Lower lobe of right lung (tissue), 2 donors: Measurements from ENCODE around the gene NMT2. TPM values are rescaled to one million over a fixed set of nuclear protein-coding genes. Genes with fewer than 3 reads are reported as not detected.

Experiments
- ATAC-seq, 2 donors: fragments of 200-7000 bp; cut with Tn5 transposase; one replicate each; pipeline ENCODE4 v1.9.1; 2020 to 2022; ENCODE audit warnings: mild to moderate bottlenecking in 2 of 2, moderate library complexity in 2 of 2
- DNase-seq: peaks from one replicate; pipeline ENCODE4 v3.0.0-alpha.2; 2020
- H3K27ac ChIP-seq: fragments of 200-600 bp; one replicate; pipeline ENCODE4 v1.8.0; 2022
- H3K27me3 ChIP-seq: fragments of 200-600 bp; one replicate; pipeline ENCODE4 v1.8.0; 2022; ENCODE audit warnings: low read depth
- H3K36me3 ChIP-seq: fragments of 200-600 bp; one replicate; pipeline ENCODE4 v1.8.0; 2022; ENCODE audit warnings: mild to moderate bottlenecking
- H3K4me1 ChIP-seq: fragments of 200-600 bp; one replicate; pipeline ENCODE4 v1.8.0; 2022
- H3K4me3 ChIP-seq: fragments of 200-600 bp; one replicate; pipeline ENCODE4 v1.8.0; 2022; ENCODE audit warnings: mild to moderate bottlenecking
- H3K9me3 ChIP-seq: fragments of 200-600 bp; one replicate; pipeline ENCODE4 v1.8.0; 2022
- CTCF ChIP-seq: fragments of 200-600 bp; IDR thresholded peaks from one replicate; pipeline ENCODE4 v1.8.0; 2022; ENCODE audit warnings: antibody characterized with exemption, mild to moderate bottlenecking
- intact Hi-C: fragments of 100-400 bp; cut with DNase I; formaldehyde crosslinking; loops from one replicate; pipeline ENCODE4 v1.11.0; 2022
- total RNA-seq: library from RNA; stranded (reverse); fragmentation: NEBNext Ultra II Directional; extraction: Animal tissue kit (Norgen Biotek cat#: 25700); gene quantifications from one replicate; pipeline ENCODE4 v1.2.1, GENCODE V29; 2021
- donor health status: DM: no; HTN: yes; CAD: no; lungs with severe emphysema.

Gene NMT2
- total RNA-seq, 1 donor from 2014 or later, result 10.2 TPM

GRCh38 chr10:15124190-15124589 lies 44.3 kb downstream of the NMT2 start:
- intact Hi-C loops, result no loop called here
- no peak overlapping the region for H3K4me3 ChIP-seq
- H3K27ac ChIP-seq, result no peak overlapping the region
- no peaks in the 10 kb centered on the region for H3K4me1 ChIP-seq
- no peak for TF ChIP-seq CTCF
- ATAC-seq, result no peak
- no peaks in the 10 kb centered on the region for H3K9me3 ChIP-seq
- peaks cover 39% of the 10 kb centered on the region for H3K36me3 ChIP-seq
- H3K27me3 ChIP-seq, result no peaks in the 10 kb centered on the region
- DNase-seq, result no peak

- H3K9me3 ChIP-seq, result no peaks in the 10 kb centered on the region
- H3K27ac ChIP-seq, result no peak overlapping the region
- peaks cover 42% of the 10 kb centered on the region for H3K36me3 ChIP-seq
- H3K4me1 ChIP-seq, result no peaks in the 10 kb centered on the region
- intact Hi-C loops, result no loop called here
- ATAC-seq (no peak), DNase-seq (no peak)
- no peaks in the 10 kb centered on the region for H3K27me3 ChIP-seq
- no peak for TF ChIP-seq CTCF
- H3K4me3 ChIP-seq, result no peak overlapping the region
Observed at GRCh38 chr10:15123749-15124184, 44.7 kb downstream of the NMT2 start.

DNA sequence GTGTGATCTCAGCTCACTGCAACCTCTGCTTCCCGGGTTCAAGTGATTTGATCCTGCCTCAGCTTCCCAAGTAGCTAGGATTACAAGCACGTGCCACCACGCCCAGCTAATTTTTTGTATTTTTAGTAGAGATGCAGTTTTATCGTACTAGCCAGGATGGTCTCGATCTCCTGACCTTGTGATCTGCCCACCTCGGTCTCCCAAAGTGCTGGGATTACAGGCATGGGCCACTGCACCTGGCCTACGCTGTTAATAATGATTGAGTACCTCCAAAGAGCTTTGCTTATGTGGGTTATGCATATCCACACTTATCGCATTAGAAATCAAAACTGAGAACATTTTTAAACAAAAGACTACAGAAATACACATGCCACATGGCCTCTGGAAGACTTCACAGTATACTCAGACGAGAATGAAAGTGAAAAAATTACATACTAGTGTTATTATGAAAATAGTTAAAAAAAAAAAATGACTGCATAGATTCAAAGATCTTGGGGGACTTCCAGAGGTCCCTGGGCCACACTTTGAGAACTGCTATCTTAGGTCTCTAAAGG lies 45.9 kb downstream of the NMT2 start:
- no peak overlapping the region for H3K27ac ChIP-seq
- H3K27me3 ChIP-seq, result no peaks in the 10 kb centered on the region
- intact Hi-C loops, result no loop called here
- no peak for DNase-seq
- no peaks in the 10 kb centered on the region for H3K4me1 ChIP-seq
- H3K9me3 ChIP-seq, result no peaks in the 10 kb centered on the region
- H3K4me3 ChIP-seq, result no peak overlapping the region
- no peak for ATAC-seq
- no peak for TF ChIP-seq CTCF
- peaks cover 38% of the 10 kb centered on the region for H3K36me3 ChIP-seq

DNA sequence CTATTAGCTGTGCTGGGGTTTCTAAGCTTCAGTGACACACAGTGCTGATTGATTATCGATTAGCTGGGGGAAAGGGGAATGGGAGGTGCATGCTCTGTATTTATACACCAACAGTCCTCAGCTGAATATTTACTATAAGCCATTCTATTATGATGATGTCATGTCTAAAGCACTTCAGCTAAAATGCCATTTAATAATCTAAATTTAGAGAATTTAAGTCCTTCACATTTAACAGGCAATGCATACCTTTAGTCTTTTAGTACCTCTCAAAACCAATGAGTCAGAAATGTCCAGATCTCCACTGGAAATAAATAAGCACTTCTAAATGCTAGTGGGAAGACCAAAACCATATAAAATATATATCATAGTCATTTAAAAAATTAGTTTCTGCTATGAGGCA lies 46.8 kb downstream of the NMT2 start:
- ATAC-seq, result no peak
- no peak for TF ChIP-seq CTCF

GRCh38 chr10:15120523-15120922 lies 48.0 kb downstream of the NMT2 start:
- intact Hi-C loops, result no loop called here
- ATAC-seq, result no peak
- no peaks in the 10 kb centered on the region for H3K27me3 ChIP-seq
- H3K9me3 ChIP-seq, result no peaks in the 10 kb centered on the region
- peaks cover 28% of the 10 kb centered on the region for H3K36me3 ChIP-seq
- H3K4me3 ChIP-seq, result no peak overlapping the region
- no peaks in the 10 kb centered on the region for H3K4me1 ChIP-seq
- H3K27ac ChIP-seq, result no peak overlapping the region
- no peak for TF ChIP-seq CTCF
- DNase-seq, result no peak

More for the DNA sequence above, 46.8 kb downstream of the NMT2 start:
- DNase-seq, result no peak
- no peak overlapping the region for H3K4me3 ChIP-seq
- no peaks in the 10 kb centered on the region for H3K27me3 ChIP-seq
- H3K36me3 ChIP-seq, result peaks cover 33% of the 10 kb centered on the region
- H3K9me3 ChIP-seq, result no peaks in the 10 kb centered on the region
- H3K27ac ChIP-seq, result no peak overlapping the region
- intact Hi-C loops, result no loop called here
- no peaks in the 10 kb centered on the region for H3K4me1 ChIP-seq
